Peyer's patch (tissue), 4 donors: Measurements from ENCODE around the gene FMN1.

Experiments used
- CTCF ChIP-seq, 6 experiments: fragments of 450-650 bp in 4 of 6; fragments of 200-600 bp in 2 of 6; sonication (generic) in 1 of 6; IDR thresholded peaks; one replicate each; pipeline ENCODE4 v1.5.1; 2017 to 2019; ENCODE audit warnings: antibody characterized with exemption in 6 of 6, mild to moderate bottlenecking in 3 of 6, moderate library complexity in 1 of 6
- POLR2A ChIP-seq, 2 donors: fragments of 450-650 bp; IDR thresholded peaks; one replicate each; pipeline ENCODE4 v1.5.1; 2017; ENCODE audit warnings: antibody characterized with exemption in 2 of 2, mild to moderate bottlenecking in 2 of 2, moderate library complexity in 2 of 2

- TF ChIP-seq CTCF (IDR thresholded peaks at IDR 0.05) (no peak), POLR2A (IDR thresholded peaks at IDR 0.05) (no peak)
Measured at GRCh38 chr15:32796856-32797255, 397.7 kb downstream of the FMN1 start.
